IPS-NIHi11 (cell line): ENCODE results near the gene PRKCH.

Experiments
- DNase-seq: peaks from one replicate; pipeline ENCODE4 v3.0.0; 2012; ENCODE audit warnings: mixed read lengths, low spot score

PRKCH gene

GRCh38 chr14:61476105-61476753 is 154.8 kb downstream of the PRKCH start:
- DNase-seq = no peak

DNA sequence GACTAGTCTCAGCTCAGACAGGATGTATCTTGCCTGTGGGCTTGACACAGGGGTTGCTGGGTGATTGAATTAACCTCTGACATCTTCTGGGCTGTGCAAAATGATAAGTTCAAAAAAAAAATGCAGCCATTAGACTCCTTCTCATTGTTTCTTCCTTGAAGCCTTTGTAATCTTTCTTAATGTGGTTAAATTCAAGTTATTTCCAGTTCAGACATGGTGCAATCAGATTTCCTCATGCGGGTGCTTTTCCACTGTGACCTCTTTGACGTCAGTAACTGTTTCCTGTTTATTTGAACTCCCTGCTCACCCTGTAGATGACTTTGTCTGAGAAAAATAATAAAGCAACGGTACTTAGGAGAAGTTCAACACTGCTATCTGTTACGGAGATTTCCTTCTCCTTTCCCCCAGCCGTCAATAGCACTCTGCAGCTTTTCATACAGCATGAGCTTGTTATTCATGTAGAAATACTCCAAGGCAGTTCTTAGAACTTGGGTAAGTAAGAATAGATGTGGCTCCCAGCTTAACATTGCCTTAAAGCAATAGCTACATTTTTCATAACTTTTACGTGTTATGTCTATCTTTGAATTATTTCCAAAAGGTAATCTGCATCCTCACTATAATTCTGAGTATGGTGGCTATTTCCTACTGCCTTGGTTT is 155.5 kb downstream of the PRKCH start:
- no peak for DNase-seq

GRCh38 chr14:61477712-61478462 is 156.5 kb downstream of the PRKCH start:
- DNase-seq = no peak

DNA sequence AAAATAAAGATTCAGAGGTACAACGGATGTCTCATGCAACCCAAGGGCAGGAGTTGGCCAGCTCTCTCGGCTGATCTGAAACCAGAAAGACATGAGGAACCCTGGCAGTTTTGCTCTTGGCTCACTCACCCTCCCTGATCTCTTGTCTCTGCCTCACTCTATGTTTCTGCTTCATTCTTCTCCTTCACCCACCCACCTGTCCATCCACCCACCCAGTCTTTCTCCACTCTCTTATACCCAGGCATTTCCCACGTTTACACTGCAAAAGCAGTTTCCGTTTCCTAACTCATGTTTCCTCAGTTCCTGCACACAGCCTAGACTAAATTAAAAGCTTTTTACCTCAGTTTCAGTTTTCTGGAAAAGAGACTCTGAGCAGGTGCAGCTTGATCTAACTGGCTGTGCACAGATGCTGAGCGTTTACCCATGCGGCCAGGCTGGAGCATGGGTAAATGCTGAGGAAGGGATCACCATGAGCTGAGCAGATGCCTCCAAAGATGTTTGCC is 157.6 kb downstream of the PRKCH start:
- DNase-seq = no peak

DNA sequence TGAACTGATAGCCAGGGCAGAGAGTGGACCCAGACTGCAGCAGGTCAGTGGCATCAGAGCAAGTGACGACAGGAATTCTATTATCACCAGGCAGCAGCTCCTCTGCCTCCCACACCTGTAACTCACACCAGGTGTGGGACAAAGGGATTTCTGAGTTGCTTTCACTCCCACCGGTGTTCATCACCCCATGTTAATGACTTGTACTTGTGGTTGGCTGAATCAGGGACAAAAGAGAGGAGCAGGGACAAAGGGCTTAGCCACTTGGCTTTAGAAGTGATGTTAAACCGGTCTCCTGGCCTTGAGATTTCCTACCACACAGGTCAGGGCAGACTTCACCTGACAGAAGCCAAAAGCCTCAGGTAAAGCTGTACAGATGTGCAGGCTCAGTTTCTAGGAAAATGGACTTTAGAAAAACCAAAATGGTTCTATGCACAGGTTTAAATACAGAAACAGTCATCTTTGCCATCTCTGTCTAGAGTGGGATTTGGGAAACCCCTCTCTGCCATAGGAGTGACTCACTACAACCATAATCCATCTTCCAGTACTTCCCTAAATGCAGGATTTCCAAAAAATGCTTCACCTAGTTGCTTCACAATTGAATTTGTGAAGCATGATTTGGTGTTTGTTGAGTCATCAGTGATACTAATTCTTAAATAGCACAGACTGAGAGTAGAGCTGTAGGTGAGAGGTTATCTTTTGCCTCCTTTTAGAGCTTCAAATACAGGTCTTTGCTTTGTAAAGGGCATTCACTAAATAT is 158.5 kb downstream of the PRKCH start:
- no peak for DNase-seq

DNA sequence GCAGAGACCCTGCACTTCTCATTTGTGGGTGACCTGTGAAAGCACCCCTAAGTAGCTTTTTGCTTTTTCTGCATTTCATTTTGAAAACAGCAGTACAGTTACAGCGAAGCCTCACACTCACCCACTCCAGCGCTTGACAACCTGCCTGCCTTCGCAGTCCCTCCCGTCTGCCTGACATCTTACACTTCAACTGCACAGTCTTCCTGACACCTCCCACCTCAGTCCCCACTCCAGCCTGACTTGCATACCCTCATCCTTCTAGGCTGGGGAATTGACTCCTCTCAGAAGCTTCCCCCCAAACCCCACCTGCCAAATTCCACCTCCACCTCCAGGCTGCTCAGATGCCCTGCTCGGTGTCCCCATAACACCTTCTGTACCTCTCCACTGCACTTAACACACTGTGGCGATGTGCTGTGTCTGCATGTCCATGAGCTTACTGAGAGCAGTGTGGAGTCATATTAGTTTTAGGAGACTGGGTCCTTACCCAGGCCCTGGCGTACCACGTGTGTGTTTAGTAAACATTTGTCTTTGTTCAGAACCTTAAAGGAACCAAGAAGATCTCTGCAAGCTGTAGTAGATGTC is 159.4 kb downstream of the PRKCH start:
- DNase-seq = no peak

DNA sequence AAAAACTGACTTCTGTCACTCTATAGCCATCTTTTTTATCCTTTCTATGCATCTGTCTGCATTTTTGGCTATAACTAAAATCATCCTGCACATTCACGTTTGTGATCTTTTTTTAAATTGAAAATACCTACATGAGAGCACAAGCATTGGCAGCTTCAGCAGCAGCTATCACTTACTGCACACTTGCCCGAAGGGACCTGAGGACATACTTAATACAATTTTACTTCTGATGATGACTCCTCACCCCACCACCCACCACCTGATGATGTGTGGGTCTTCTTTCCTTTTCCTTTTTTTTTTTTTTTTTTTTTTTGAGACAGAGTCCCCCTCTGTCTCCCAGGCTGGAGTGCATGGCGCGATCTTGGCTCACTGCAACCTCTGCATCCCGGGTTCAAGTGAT is 160.3 kb downstream of the PRKCH start:
- DNase-seq = no peak

DNA sequence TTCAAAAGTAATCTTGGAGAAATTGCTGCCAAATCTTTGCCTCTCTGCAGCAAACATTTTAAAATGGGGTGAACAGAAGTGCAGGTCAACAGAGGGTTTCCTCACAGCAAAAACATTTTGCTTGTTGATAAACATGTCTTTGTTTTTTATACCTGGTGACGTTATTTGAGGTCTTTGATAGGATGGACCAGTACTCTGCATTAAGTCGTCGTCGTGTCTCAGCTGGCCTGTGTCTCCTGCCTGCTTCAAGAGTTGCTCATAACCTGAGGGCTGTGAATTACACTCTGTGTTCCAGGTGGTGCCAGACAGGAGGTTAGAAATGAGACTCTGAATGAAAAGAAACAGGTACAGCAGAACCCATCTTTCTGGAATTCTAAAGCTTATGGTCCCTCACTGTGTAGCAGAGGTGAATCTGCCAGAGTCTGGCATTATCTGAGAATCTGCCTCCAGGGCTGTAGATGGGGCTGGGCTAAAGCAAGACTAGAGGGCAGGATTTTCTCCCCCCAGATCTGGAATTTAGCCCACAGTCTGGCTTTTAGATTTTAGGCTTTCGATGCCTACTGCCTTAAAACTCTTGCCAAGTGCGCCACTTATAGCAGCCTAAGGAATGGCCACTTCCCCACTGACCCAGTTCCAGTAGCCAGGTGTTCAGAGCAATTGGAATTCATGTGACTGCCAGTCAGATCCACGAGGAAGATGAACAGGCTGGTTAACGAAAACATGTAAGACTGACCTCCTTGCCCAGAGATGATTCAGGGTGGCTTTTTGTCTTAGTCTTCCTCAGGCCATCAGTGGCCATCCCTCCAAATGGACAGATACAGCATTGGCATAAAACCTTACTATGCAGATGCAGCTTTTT is 161.2 kb downstream of the PRKCH start:
- no peak for DNase-seq

DNA sequence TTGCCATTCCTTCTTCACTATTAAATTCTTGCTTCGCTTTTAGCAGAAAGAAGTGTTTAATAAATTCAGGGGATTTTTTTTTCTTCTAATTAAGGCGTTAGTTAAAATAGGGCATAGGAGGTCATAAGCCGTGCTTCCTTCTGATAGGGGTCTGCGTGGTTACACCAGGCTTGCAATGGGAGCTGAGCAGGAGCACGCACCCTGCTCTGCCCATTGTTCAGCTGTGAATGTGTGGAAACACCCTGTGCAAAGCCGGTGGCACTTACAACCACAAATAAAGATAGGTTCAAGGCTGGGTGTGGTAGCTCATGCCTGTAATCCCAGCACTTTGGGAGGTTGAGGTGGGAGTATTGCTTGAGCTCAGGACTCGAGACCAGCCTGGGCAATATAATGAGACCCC is 162.1 kb downstream of the PRKCH start:
- DNase-seq = no peak

- DNase-seq = no peak
Measured at GRCh38 chr14:61484031-61484430, 162.7 kb downstream of the PRKCH start.

GRCh38 chr14:61484826-61485584 is 163.6 kb downstream of the PRKCH start:
- no peak for DNase-seq

GRCh38 chr14:61485661-61486060 is 164.3 kb downstream of the PRKCH start:
- no peak for DNase-seq

DNA sequence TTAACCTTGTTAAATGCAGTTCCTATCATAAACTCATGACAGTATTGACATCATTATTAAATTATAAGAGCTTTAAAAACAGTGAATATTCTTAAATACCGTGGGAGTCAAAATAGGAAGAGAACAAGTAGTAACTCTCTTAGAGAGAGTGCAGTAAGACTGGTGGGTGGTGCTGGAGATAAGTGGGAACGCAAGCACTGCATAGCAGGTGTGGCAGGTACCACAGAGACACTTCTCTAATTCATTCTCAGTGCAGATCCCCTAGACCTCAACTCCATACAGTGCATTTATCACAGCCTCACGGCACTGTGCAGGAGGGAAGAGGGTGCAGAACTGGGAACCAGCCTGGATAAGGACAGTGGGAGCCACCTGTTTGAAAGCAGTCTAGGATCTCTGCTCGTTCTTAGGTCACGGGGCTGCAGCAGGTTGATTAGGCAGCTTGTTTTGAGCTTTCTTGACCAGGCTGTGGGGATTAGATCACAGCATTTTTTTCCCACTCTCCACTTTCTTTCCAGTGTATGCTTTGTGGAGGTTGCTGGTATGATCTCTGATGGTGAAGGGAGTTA is 165.6 kb downstream of the PRKCH start:
- no peak for DNase-seq

DNA sequence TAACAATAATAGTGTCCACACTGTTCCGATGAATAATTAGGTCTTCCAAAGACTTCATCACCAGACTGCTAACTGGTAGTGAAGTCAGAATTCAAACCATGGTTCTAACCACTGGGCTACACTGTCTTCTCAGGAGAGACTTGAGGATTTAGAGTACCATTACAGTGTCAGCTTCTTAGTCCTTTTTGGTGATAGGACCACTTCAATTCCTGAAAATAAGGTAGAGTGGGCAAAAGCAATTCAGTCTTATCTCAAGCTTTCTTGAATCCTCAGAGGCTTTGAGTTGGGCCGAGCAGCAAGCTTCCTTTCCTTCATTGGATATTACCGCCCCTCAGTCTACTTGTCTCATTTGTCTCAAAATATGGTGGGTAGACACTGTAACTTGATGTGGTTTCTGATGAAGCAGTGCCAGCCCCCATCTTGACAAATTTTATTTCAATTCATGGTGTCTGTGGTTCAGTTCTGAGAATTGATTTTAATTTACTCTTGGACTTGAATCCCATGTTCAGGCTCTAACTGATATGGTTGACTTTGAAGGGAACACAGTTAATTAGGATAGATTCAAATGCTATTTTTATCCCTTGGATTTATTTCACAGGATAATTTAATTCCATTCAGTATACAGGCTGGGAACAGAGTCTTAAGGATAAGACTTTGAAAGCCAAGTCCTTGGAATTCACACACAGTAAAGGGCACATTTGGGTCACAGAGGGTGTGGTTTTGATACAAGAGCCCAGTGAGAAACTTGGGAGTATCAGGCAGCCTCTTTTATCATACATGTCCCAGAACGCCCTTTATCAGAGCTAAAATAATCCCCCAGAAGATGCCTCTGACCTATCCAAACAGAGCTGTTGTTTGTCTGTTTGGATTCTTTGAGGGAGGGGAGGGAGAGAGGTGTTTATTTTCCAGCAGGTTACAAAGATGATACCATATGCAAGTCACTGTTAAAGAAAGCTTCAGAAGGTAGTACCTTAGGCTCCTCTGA is 167.3 kb downstream of the PRKCH start:
- no peak for DNase-seq

DNA sequence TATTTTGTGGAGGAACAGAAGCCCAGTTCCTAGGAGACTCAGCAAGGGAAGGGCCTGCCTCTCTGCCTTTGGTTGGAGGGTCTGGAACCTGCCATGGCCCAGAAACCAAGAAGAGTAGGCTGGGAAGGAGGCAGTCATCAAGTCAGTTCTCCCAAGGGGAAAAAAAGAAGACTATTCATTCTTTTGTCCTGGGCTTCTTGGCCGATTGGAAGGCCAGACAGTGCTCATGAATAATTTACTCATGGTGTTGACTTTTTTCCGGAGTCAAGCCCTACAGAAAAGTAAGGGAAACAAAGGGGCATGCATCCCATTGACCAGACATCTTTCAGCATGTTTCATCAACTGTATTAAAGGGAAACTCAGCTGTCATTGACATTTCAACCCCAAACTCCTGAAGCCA is 168.1 kb downstream of the PRKCH start:
- DNase-seq = no peak

DNA sequence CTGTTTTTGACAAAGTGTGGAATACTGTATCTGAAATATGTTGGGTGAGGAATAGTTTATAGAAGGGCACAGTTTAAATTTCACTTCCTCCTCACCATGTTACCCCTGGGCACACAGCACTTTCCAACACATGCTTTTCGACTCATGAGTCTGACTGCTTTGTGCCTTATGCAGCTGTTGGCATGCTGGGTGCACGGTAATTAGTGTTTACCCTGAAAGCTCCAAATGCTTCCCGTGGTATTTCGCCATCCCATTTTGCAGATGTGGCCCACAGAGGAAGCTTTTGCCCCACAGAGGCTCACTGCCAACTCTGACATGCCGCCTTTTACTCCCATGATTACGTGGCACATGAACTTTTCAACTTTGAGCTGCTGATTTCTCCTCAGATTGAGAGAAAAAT is 168.6 kb downstream of the PRKCH start:
- DNase-seq = no peak

DNA sequence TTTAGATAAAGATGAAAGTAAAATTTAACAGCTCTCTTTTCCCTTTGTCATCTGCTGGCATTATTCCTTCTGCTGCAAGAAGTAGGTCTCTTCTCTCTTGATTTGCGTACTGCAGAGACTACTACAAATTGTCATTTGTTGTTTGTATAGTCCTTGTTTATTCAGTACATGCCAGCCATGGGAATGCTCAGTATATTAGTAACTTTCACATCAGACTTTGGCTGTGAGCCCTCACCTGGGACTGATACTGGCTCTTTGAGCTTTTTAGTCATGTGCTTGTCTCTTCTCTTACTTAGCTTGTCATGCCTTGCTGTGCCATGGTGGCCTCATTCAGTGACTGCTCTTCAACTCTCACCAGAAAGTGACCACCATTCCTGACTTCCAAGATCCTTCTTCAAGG is 169.8 kb downstream of the PRKCH start:
- DNase-seq = no peak

DNA sequence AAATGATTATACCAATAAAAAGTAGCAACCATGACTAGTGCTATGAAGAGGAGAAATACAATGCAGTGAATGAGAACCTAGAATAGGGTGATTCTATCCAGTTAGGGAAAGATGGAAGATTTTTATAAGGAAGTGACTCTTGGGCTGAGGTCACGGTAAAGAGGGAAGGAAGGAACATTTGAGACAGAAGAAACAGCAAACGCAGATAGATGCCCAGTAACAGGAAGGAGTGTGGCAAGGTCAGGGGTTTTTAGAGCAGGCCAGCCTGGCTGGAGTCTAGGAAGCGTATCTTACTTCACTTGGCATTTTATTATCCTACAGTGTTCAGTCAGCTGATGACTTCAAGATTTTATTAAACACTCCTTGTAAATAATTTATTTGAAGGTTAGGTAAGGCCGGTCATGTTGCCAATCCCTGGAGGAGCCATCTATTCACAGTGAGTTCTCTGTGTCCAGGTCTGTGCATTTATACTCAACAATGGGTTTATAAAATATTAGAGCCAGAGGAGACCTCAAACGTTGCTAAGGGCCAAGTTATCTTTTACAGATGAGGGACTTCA is 170.6 kb downstream of the PRKCH start:
- DNase-seq = no peak
